HFFc6 (cell line): ENCODE measurements around the gene RHOD. TPM values are rescaled to one million over a fixed set of nuclear protein-coding genes. Genes with fewer than 3 reads are reported as not detected.

Experiments
- DNase-seq: peaks from one replicate; pipeline ENCODE4 v3.0.0-alpha.2; 2018
- H3K27ac Mint-ChIP-seq: 2 replicates; pipeline ENCODE4 v1.8.0; 2020; ENCODE audit warnings: mild to moderate bottlenecking, mixed read lengths
- H3K27me3 Mint-ChIP-seq: 2 replicates; pipeline ENCODE4 v1.8.0; 2021; ENCODE audit warnings: mild to moderate bottlenecking, moderate library complexity, mixed read lengths; ENCODE audit not compliant: insufficient read depth
- H3K36me3 Mint-ChIP-seq: 2 replicates; pipeline ENCODE4 v1.8.0; 2021; ENCODE audit warnings: low read depth, mixed read lengths
- H3K4me1 Mint-ChIP-seq: 2 replicates; pipeline ENCODE4 v1.8.0; 2020; ENCODE audit warnings: low read depth, mixed read lengths
- H3K4me3 Mint-ChIP-seq: 2 replicates; pipeline ENCODE4 v1.8.0; 2020; ENCODE audit warnings: mild to moderate bottlenecking, moderate library complexity, mixed read lengths
- H3K9me3 Mint-ChIP-seq: 2 replicates; pipeline ENCODE4 v1.8.0; 2020; ENCODE audit warnings: mild to moderate bottlenecking, mixed read lengths
- total RNA-seq, 6 experiments: library from RNA; stranded (reverse); fragmentation: NEBNext Ultra II Directional; extraction: Animal tissue kit (Norgen Biotek cat#: 25700); gene quantifications; 2 replicates in 1 of 6; 3 replicates in 5 of 6; pipeline ENCODE4 v1.2.3, GENCODE V29; 2021
- TF ChIP-seq, protein P1 (sequence below): fragments of 200-600 bp; sonication (generic); IDR thresholded peaks from 2 replicates; pipeline ENCODE4 v1.5.0; 2021; ENCODE audit warnings: antibody characterized with exemption, mild to moderate bottlenecking

The RHOD gene
- total RNA-seq, 6 experiments from 2014 or later, result 5.2 to 17.8 (median 6.1) TPM

DNA sequence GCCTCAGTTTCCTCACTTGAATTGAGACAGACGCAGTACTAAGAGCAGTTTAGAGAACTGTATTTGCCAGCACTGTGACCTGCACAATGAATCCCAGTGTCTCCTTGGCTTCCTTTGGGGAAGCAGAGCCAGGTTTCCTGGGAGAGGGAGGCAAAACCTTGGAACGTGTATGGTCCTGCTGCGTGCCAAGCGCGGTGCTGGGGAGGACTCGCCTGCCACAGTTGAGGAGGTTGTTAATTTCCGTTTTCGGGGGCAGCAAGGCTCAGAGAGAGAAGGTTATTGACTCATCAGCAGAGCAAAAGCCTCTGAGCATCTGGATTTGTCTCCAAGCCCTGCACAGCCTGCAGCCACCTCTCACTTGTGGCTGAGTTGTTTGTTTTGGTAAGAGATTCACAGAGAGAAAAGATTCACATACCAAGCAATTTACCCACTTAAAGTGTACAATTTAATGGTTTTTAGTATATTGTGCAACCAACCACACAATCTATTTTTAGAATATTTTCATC, 22.9 kb upstream of the RHOD start:
- H3K9me3 Mint-ChIP-seq, result no peaks in the 10 kb centered on the region
- peak overlapping the region; percentile 58 for H3K4me3 Mint-ChIP-seq
- peaks cover 17% of the 10 kb centered on the region for H3K27me3 Mint-ChIP-seq
- peaks cover 37% of the 10 kb centered on the region for H3K4me1 Mint-ChIP-seq
- H3K27ac Mint-ChIP-seq, result peak overlapping the region; percentile 87
- TF ChIP-seq, protein P1, sequence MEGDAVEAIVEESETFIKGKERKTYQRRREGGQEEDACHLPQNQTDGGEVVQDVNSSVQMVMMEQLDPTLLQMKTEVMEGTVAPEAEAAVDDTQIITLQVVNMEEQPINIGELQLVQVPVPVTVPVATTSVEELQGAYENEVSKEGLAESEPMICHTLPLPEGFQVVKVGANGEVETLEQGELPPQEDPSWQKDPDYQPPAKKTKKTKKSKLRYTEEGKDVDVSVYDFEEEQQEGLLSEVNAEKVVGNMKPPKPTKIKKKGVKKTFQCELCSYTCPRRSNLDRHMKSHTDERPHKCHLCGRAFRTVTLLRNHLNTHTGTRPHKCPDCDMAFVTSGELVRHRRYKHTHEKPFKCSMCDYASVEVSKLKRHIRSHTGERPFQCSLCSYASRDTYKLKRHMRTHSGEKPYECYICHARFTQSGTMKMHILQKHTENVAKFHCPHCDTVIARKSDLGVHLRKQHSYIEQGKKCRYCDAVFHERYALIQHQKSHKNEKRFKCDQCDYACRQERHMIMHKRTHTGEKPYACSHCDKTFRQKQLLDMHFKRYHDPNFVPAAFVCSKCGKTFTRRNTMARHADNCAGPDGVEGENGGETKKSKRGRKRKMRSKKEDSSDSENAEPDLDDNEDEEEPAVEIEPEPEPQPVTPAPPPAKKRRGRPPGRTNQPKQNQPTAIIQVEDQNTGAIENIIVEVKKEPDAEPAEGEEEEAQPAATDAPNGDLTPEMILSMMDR, result no peak
- H3K36me3 Mint-ChIP-seq, result no peaks in the 10 kb centered on the region
- peak; percentile 96 for DNase-seq

DNA sequence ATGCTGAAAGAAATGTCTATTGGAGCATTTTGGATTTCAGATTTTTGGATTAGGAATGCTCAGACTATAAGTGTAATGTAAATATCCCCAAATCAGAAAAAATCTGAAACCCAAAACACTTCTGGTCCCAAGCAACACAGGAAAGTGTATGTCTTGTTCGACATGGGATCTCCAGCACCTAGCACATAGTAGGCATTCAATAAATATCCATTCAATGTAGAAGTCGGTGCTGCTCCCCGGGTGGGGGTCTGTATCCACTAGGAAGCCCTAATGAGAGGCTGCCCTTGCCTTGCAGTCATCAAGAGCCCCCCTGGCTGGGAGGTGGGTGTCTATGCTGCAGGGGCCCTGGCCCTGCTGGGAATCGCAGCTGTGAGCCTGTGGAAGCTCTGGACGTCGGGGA, 22.3 kb upstream of the RHOD start:
- Mint-ChIP-seq H3K4me3 (peak overlapping the region; percentile 27), H3K4me1 (peaks cover 32% of the 10 kb centered on the region), H3K27ac (no peak overlapping the region; the same call in 1 of the 2 replicates), H3K9me3 (no peaks in the 10 kb centered on the region), H3K27me3 (peaks cover 17% of the 10 kb centered on the region), H3K36me3 (no peaks in the 10 kb centered on the region)
- no peak for DNase-seq
- TF ChIP-seq, protein P1, result no peak

DNA sequence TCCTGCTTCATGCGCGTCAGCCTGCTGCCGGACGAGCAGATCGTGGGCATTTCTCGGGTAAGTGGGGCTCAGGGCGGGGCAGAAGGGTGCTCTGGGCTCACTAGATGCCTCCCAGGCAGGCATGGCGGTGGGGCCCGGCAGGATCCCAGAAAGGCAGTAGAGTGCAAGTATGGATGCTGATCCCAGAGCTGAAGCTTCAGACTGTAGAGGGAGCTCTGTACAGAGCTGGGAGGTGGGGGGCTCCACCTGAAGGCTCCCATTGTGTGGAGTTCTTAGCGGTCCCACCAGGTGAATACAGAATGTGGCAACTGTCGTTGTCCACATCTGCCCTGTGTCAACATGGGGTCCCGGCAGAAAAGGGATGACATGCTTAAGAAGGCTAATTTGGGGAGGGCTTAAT, 16.5 kb upstream of the RHOD start:
- H3K27ac Mint-ChIP-seq, result no peak overlapping the region
- H3K27me3 Mint-ChIP-seq, result peaks cover 34% of the 10 kb centered on the region
- H3K9me3 Mint-ChIP-seq, result no peaks in the 10 kb centered on the region
- DNase-seq, result no peak
- H3K36me3 Mint-ChIP-seq, result no peaks in the 10 kb centered on the region
- TF ChIP-seq, protein P1, result peak; percentile 18; the same call in 1 of the 2 replicates
- H3K4me3 Mint-ChIP-seq, result no peak overlapping the region
- H3K4me1 Mint-ChIP-seq, result peaks cover under 1% of the 10 kb centered on the region

DNA sequence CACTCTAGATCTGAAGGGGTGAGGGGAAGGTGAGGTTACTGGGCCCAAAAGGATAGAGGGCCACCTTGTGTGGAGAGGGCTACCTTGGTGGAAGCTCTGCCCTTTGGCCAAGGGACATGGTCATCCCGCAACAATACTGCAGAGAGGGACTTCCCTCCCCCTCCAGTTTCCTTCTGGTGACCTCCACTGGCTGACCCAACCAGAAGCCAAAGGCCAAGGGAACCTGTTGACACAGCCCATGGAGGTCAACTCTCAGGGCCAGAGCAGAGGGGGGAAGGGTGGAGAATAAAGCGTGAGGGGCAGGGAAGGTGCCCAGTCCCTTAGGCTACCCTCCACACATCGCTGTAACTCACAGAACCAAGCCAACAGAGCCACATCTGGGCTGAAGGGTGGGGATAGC, 15.0 kb upstream of the RHOD start:
- TF ChIP-seq, protein P1, result no peak
- H3K27ac Mint-ChIP-seq, result no peak overlapping the region
- no peaks in the 10 kb centered on the region for H3K9me3 Mint-ChIP-seq
- DNase-seq, result no peak
- H3K36me3 Mint-ChIP-seq, result no peaks in the 10 kb centered on the region
- H3K27me3 Mint-ChIP-seq, result peaks cover 37% of the 10 kb centered on the region
- peaks cover 6% of the 10 kb centered on the region for H3K4me1 Mint-ChIP-seq
- no peak overlapping the region for H3K4me3 Mint-ChIP-seq

DNA sequence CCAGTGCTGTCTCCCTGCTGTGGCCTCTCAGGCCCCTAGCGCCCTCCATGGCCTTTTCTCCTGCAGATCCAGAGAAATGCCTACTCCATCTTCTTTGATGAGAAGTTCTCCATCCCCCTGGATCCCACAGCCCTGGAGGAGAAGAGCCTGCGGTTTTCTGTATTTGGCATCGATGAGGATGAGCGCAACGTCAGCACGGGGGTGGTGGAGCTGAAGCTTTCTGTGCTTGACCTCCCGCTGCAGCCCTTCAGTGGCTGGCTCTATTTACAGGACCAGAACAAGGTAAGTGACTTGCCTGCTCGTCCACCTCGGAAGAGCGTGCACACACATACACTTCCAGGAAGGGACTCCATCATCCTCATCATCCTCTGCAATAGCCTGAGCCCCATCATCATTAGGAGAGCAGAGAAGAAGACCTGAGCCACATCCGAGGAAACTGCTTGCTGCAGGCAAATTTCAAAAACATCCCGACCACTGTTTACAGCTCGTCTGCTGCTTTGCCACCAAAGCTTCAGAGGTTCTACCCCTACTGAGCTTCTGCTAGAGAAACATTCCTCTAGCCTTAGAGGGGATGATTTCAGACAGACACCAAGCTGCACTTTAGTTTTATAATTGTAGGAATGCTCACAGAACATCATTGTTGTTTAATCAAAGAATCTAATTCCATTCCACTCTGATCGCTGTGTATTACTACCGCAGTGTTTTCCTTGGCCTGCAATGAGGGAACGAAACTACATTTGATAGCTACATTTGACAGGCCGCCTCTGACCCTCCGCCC, 12.9 kb upstream of the RHOD start:
- DNase-seq, result no peak
- Mint-ChIP-seq H3K36me3 (no peaks in the 10 kb centered on the region), H3K4me1 (peaks cover 6% of the 10 kb centered on the region), H3K27me3 (peaks cover 34% of the 10 kb centered on the region), H3K4me3 (no peak overlapping the region), H3K9me3 (no peaks in the 10 kb centered on the region), H3K27ac (no peak overlapping the region)
- TF ChIP-seq, protein P1, result no peak
